Osteoblast (primary cell): ENCODE results near the gene STRADA. TPM values are rescaled to one million over a fixed set of nuclear protein-coding genes. Genes with fewer than 3 reads are reported as not detected.

ENCODE experiments used
- DNase-seq: peaks from one replicate; pipeline ENCODE4 v3.0.0; 2011; ENCODE audit warnings: low spot score, mixed read lengths; ENCODE audit not compliant: insufficient read length; ENCODE audit errors: missing footprints
- H2AFZ ChIP-seq: 2 replicates; pipeline ENCODE4 v1.6.0; 2011; ENCODE audit warnings: mild to moderate bottlenecking, low read length
- H3K27ac ChIP-seq: 2 replicates; pipeline ENCODE4 v1.5.1; 2011; ENCODE audit warnings: mild to moderate bottlenecking, low read depth, low read length, moderate library complexity
- H3K27me3 ChIP-seq: 2 replicates; pipeline ENCODE4 v1.6.0; 2012; ENCODE audit warnings: mild to moderate bottlenecking, control low read depth, inconsistent platforms, low read length, moderate library complexity; ENCODE audit not compliant: insufficient read depth
- H3K36me3 ChIP-seq: 2 replicates; pipeline ENCODE4 v1.5.1; 2011; ENCODE audit warnings: mild to moderate bottlenecking, low read length, control low read depth, moderate library complexity; ENCODE audit not compliant: insufficient read depth
- H3K4me1 ChIP-seq: 2 replicates; pipeline ENCODE4 v1.5.1; 2011; ENCODE audit warnings: mild to moderate bottlenecking, low read length, control low read depth, moderate library complexity; ENCODE audit not compliant: insufficient read depth
- H3K4me2 ChIP-seq: 2 replicates; pipeline ENCODE4 v1.6.0; 2011; ENCODE audit warnings: mild to moderate bottlenecking, low read length; ENCODE audit not compliant: insufficient read depth
- H3K4me3 ChIP-seq: fragments of 200-600 bp; sonication (generic); 3 replicates; pipeline ENCODE4 v1.5.1; 2012; ENCODE audit warnings: mild to moderate bottlenecking, low read length, inconsistent platforms; ENCODE audit not compliant: insufficient read depth
- H3K79me2 ChIP-seq: 2 replicates; pipeline ENCODE4 v1.6.0; 2012; ENCODE audit warnings: mild to moderate bottlenecking, low read length, control low read depth, inconsistent platforms; ENCODE audit not compliant: insufficient read depth
- H3K9me3 ChIP-seq: 2 replicates; pipeline ENCODE4 v1.5.1; 2011; ENCODE audit warnings: low read depth, low read length, control low read depth
- H4K20me1 ChIP-seq: 2 replicates; pipeline ENCODE4 v1.6.0; 2012; ENCODE audit warnings: mild to moderate bottlenecking, low read length, control low read depth; ENCODE audit not compliant: insufficient read depth
- CTCF ChIP-seq: IDR thresholded peaks from 2 replicates; pipeline ENCODE4 v1.5.1; 2011; ENCODE audit warnings: mild to moderate bottlenecking, low read depth, low read length, moderate library complexity; ENCODE audit errors: extremely low read depth
- total RNA-seq: library from RNA; depleted of rRNA; stranded (reverse); fragments of >200 nt; gene quantifications from 2 replicates; pipeline ENCODE4 v1.2.3, GENCODE V29; 2012

STRADA gene
- total RNA-seq, 1 donor, result 29.7 TPM

DNA sequence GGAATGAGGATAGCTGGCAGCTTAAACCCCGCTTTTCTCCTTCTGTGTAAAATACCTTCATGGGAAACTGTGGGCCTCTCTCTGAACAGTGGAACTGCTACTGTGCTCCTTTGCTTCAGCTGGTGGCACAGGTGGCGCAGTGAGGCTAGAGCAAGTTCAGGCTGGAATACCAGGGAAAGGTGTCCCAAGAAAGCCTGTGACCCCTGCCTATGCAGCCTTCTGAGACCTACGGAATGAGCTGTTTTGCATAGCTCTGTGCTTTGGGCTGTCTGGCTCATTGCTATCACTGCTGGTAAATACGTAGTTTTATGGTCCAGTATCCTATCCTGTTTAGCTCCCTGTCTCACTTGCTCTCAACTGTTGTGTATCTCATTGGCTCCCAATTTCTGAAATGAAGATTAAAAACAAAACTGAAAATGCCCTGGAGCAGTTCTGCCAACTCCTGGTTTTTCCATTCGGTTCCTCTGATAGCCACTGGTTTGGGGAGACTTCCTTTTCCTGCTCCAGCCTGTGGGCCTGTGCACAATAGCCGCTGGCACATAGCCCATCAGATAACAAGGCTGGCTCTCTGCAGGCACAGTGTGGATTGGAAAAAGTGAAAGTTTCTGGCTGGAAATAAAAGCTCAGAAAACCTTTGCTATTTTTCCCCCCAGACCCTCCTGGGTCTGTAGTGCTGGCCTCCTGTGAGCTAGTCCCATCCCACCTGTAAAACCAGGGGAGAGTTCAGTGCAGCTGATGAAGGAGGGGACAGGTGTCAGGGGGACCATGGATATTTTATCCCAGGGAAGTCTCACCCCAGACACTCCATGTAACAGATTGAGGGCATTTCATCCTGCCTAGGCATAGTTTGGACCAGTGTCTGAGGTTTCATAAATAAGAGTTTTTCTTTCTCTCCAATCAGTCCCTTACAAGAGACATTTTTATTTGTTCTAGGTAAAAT, 65.7 kb downstream of the STRADA start:
- H3K79me2 ChIP-seq, result peaks cover 6% of the 10 kb centered on the region
- H3K27me3 ChIP-seq, result no peaks in the 10 kb centered on the region
- H4K20me1 ChIP-seq, result no peaks in the 10 kb centered on the region
- peak overlapping the region; percentile 57 for H3K4me2 ChIP-seq
- peak overlapping the region; percentile 45 for H3K4me3 ChIP-seq
- no peaks in the 10 kb centered on the region for H3K9me3 ChIP-seq
- no peak for TF ChIP-seq CTCF
- H3K27ac ChIP-seq, result peak overlapping the region; percentile 55
- DNase-seq, result peak; percentile 83
- H3K4me1 ChIP-seq, result peaks cover 20% of the 10 kb centered on the region
- peak overlapping the region; percentile 82 for H2AFZ ChIP-seq
- H3K36me3 ChIP-seq, result peaks cover 4% of the 10 kb centered on the region

DNA sequence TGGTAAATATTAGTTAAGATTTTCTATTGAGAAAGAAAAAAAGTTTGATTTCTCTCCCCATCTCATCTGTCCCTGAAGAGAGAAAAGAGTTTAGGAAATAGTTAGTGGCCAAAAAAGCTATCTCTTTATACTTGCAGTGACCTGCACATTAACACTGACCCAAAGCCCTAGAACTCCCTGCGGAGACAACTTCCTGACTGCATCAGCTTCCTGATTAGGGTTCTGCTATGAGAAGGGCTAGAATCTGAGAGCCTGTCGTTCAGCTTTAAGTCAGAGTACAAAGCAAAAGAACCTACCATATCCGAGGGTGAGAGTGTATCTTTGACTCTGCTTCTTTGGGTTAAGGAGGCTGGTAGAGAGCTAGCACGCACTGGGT, 66.4 kb downstream of the STRADA start:
- H4K20me1 ChIP-seq, result no peaks in the 10 kb centered on the region
- no peaks in the 10 kb centered on the region for H3K9me3 ChIP-seq
- H3K36me3 ChIP-seq, result peaks cover 4% of the 10 kb centered on the region
- no peak for TF ChIP-seq CTCF
- H3K4me3 ChIP-seq, result peak overlapping the region; percentile 45
- no peaks in the 10 kb centered on the region for H3K27me3 ChIP-seq
- peak overlapping the region; percentile 57 for H3K4me2 ChIP-seq
- H2AFZ ChIP-seq, result peak overlapping the region; percentile 82
- peak; percentile 17 for DNase-seq
- H3K4me1 ChIP-seq, result peaks cover 20% of the 10 kb centered on the region
- H3K79me2 ChIP-seq, result peaks cover 6% of the 10 kb centered on the region
- H3K27ac ChIP-seq, result peak overlapping the region; percentile 55

- Histone ChIP-seq H3K79me2 (peaks cover 6% of the 10 kb centered on the region), H3K4me1 (peaks cover 20% of the 10 kb centered on the region), H3K4me2 (no peak overlapping the region), H2AFZ (no peak overlapping the region), H3K9me3 (no peaks in the 10 kb centered on the region), H4K20me1 (no peaks in the 10 kb centered on the region), H3K36me3 (peaks cover 4% of the 10 kb centered on the region), H3K27me3 (no peaks in the 10 kb centered on the region), H3K27ac (no peak overlapping the region), H3K4me3 (no peak overlapping the region)
- peak; percentile 1 for DNase-seq
- TF ChIP-seq CTCF, result no peak
Observed at GRCh38 chr17:63672856-63673255, 68.7 kb downstream of the STRADA start.

GRCh38 chr17:63665527-63666214, 75.9 kb downstream of the STRADA start:
- no peaks in the 10 kb centered on the region for H3K27me3 ChIP-seq
- H3K4me2 ChIP-seq, result no peak overlapping the region
- H2AFZ ChIP-seq, result no peak overlapping the region
- DNase-seq, result no peak
- H3K36me3 ChIP-seq, result peaks cover 16% of the 10 kb centered on the region
- no peak overlapping the region for H3K4me3 ChIP-seq
- no peaks in the 10 kb centered on the region for H3K79me2 ChIP-seq
- no peak for TF ChIP-seq CTCF
- no peaks in the 10 kb centered on the region for H4K20me1 ChIP-seq
- H3K4me1 ChIP-seq, result no peaks in the 10 kb centered on the region
- no peak overlapping the region for H3K27ac ChIP-seq
- no peaks in the 10 kb centered on the region for H3K9me3 ChIP-seq
